ENCODE results near the gene CCR3. TPM values are rescaled to one million over a fixed set of nuclear protein-coding genes. Genes with fewer than 3 reads are reported as not detected.

Gene CCR3
- total and polyA plus RNA-seq, 9 of the 15 experiments (the other 6 are each of a cell fraction or from before 2014, with no cell fraction given) = not detected

- TF ChIP-seq ZBTB11 (CRISPR knock-in tag; IDR thresholded peaks at IDR 0.05) (peak in 1 of 3 experiments; percentile 51; a peak in 1 of 6 replicates), MTA1 (IDR thresholded peaks at IDR 0.05; ENCODE audit: borderline replicate concordance) (no peak), VEZF1 (CRISPR knock-in tag; IDR thresholded peaks at IDR 0.05) (peak; percentile 42; the same call in 1 of the 2 replicates), ZC3H4 (CRISPR knock-in tag; IDR thresholded peaks at IDR 0.05; ENCODE audit: borderline replicate concordance) (no peak), E2F4 (CRISPR knock-in tag; IDR thresholded peaks at IDR 0.05; ENCODE audit: low read depth) (no peak), CBFA2T2 (conservative IDR thresholded peaks at IDR 0.05) (peak; percentile 67), HDAC6 (IDR thresholded peaks at IDR 0.05; ENCODE audit: low read depth, low read length) (no peak), MCM3 (IDR thresholded peaks at IDR 0.05) (no peak), BRF1 (IDR thresholded peaks at IDR 0.05; ENCODE audit: borderline replicate concordance, extremely low read depth, insufficient read length) (no peak), SOX6 (IDR thresholded peaks at IDR 0.05) (no peak), MAZ (CRISPR knock-in tag; conservative IDR thresholded peaks at IDR 0.05 in 1 of 2, IDR thresholded peaks at IDR 0.05 in 1 of 2) (peak in 1 of 2 experiments; percentile 63; a peak in 2 of 4 replicates), KLF16 (IDR thresholded peaks at IDR 0.05) (0 out of 2 replicates have a peak, but pooled peaks have one; percentile 19), JUND (IDR thresholded peaks at IDR 0.05; ENCODE audit: borderline replicate concordance, low read depth, low read length) (0 out of 2 replicates have a peak, but pooled peaks have one; percentile 5), JUND (tag; IDR thresholded peaks at IDR 0.05; ENCODE audit: borderline replicate concordance, low read depth, low read length) (no peak; the same call in 2 of the 3 replicates), RBM34 (IDR thresholded peaks at IDR 0.05; ENCODE audit: borderline replicate concordance, insufficient read depth, low read length) (no peak), TRIM24 (IDR thresholded peaks at IDR 0.05) (peak; percentile 39 to 58), SMAD1 (IDR thresholded peaks at IDR 0.05; ENCODE audit: low read depth, low read length, partially characterized antibody) (no peak), XRCC5 (IDR thresholded peaks at IDR 0.05; ENCODE audit: low read depth, low read length) (no peak), RBBP5 (IDR thresholded peaks at IDR 0.05; ENCODE audit: borderline replicate concordance, insufficient read depth, low read length, poor library complexity, severe bottlenecking) (no peak), ZNF24 (IDR thresholded peaks at IDR 0.05) (no peak), MTA3 (IDR thresholded peaks at IDR 0.05; ENCODE audit: borderline replicate concordance) (no peak)
Observed at GRCh38 chr3:46228260-46229242, 13.7 kb upstream of the CCR3 start (continued).

Data from K562 (cell line).